ENCODE results near the gene GTSE1. TPM values are rescaled to one million over a fixed set of nuclear protein-coding genes. Genes with fewer than 3 reads are reported as not detected.

The GTSE1 gene
- polyA plus RNA-seq, 1 donor (not counting 4 experiments of a cell fraction or from before 2014, with no cell fraction given), result 4.7 TPM

DNA sequence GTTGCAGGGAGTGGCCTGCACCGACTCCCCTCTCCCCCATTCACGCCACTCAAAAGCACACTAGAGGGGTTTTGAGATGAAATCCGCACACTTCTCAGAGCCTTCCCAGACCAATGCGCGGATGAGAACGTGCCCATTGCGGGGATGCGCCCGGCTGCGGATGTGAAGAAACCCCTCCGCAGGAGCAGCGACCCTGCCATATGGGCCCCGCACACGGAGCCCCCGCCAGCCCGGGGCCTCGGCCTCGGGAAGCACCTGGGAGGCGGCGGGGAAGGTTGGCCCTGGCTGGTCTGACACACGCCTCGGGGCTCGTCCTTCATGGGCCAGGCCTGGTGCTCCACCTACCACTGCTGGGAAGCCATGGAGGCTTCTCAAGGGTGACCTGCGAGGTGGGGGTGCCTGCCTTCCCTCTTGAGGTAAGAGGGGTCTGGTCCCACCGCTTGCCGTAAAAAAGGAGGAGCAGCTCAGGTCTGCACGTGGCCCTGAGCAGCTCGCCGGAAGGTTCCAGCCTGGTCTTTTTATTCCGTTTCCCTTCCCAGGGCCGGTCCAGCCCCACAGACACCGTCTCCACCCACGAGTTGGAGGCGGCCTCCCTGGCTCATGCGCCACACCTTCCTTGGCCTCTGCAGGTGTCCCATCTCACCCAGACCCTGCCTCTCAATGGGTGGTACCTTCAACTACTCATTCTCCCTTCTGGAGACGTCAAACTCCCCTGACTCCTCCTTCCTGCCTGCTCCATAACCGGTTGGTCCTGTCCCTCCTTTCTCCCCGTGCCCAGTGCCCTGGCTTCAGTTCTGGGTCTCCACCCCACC is 78.2 kb downstream of the GTSE1 start:
- Histone ChIP-seq H3K9me1 (ENCODE audit: control insufficient read depth, extremely low read depth, insufficient read depth, low read length) (no peaks in the 10 kb centered on the region), H3K79me2 (ENCODE audit: control insufficient read depth, insufficient read depth, low read length) (no peaks in the 10 kb centered on the region), H3K9me3 (ENCODE audit: control insufficient read depth, low read depth, low read length) (peaks cover 8% of the 10 kb centered on the region), H3K9ac (ENCODE audit: control insufficient read depth, extremely low read depth, insufficient read depth, low read length) (no peak overlapping the region), H3K4me3 (ENCODE audit: control insufficient read depth in 2 of 3, extremely low read depth in 1 of 3, insufficient read depth in 2 of 3, low read depth in 1 of 3, low read length in 3 of 3) (no peak overlapping the region), H3K4me1 (ENCODE audit: control insufficient read depth, extremely low read depth, insufficient read depth, low read length) (peaks cover 3% of the 10 kb centered on the region), H3K27me3 (ENCODE audit: control insufficient read depth, extremely low read depth, insufficient read depth, low read length) (no peaks in the 10 kb centered on the region), H4K20me1 (ENCODE audit: control insufficient read depth, extremely low read depth, insufficient read depth, low read length) (no peaks in the 10 kb centered on the region), H2AFZ (ENCODE audit: control insufficient read depth, low read length) (no peak overlapping the region), H3K36me3 (ENCODE audit: control insufficient read depth in 2 of 2, extremely low read depth in 1 of 2, insufficient read depth in 2 of 2, low read length in 2 of 2) (peaks cover 9 to 23% of the 10 kb centered on the region in 2 experiments), H3K4me2 (ENCODE audit: control insufficient read depth, extremely low read depth, insufficient read depth, low read depth, low read length) (no peak overlapping the region), H3K27ac (ENCODE audit: control insufficient read depth, insufficient read depth, low read length) (no peak overlapping the region)
- dilution Hi-C loops (cut with MboI; ENCODE audit: extremely low pct_ligation_motif_present, low sequenced_read_pairs), result no loop called here
- TF ChIP-seq, protein P1, sequence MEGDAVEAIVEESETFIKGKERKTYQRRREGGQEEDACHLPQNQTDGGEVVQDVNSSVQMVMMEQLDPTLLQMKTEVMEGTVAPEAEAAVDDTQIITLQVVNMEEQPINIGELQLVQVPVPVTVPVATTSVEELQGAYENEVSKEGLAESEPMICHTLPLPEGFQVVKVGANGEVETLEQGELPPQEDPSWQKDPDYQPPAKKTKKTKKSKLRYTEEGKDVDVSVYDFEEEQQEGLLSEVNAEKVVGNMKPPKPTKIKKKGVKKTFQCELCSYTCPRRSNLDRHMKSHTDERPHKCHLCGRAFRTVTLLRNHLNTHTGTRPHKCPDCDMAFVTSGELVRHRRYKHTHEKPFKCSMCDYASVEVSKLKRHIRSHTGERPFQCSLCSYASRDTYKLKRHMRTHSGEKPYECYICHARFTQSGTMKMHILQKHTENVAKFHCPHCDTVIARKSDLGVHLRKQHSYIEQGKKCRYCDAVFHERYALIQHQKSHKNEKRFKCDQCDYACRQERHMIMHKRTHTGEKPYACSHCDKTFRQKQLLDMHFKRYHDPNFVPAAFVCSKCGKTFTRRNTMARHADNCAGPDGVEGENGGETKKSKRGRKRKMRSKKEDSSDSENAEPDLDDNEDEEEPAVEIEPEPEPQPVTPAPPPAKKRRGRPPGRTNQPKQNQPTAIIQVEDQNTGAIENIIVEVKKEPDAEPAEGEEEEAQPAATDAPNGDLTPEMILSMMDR (optimal IDR thresholded peaks at IDR 0.05 in 1 of 3, IDR thresholded peaks at IDR 0.05 in 1 of 3, conservative IDR thresholded peaks at IDR 0.05 in 1 of 3; ENCODE audit: extremely low read depth in 1 of 3, insufficient read depth in 2 of 3, low read length in 3 of 3), result no peak
- no peak for TF ChIP-seq EZH2 (IDR thresholded peaks at IDR 0.05; ENCODE audit: low read length)
- FAIRE-seq (no peak), DNase-seq (ENCODE audit: low read depth, low spot score) (no peak)

DNA sequence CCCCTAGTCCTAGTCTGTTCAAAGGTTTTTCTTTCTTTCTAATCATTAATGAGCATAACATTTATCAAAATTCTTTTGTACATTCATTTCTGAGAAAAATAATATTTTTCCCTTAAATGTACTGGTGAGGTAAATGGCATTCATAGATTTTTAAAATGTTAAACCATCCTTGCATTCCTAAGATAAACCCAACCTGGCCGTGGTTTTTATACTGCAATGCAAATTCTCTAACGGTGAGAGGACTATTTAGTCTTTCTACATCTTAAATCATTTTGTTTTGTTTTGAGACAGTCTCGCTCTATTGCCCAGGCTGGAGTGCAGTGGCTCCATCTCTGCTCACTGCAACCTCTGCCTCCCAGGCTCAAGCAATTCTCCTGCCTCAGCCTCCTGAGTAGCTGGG is 79.4 kb downstream of the GTSE1 start:
- H3K4me2 ChIP-seq (ENCODE audit: control insufficient read depth, extremely low read depth, insufficient read depth, low read depth, low read length), result no peak overlapping the region

More for the DNA sequence above, 79.4 kb downstream of the GTSE1 start:
- H3K36me3 ChIP-seq (ENCODE audit: control insufficient read depth in 2 of 2, extremely low read depth in 1 of 2, insufficient read depth in 2 of 2, low read length in 2 of 2), result peaks cover 19 to 29% of the 10 kb centered on the region in 2 experiments
- dilution Hi-C loops (cut with MboI; ENCODE audit: extremely low pct_ligation_motif_present, low sequenced_read_pairs), result no loop called here
- no peak overlapping the region for H3K9ac ChIP-seq (ENCODE audit: control insufficient read depth, extremely low read depth, insufficient read depth, low read length)
- no peak overlapping the region for H2AFZ ChIP-seq (ENCODE audit: control insufficient read depth, low read length)
- DNase-seq (ENCODE audit: low read depth, low spot score), result no peak
- H3K27me3 ChIP-seq (ENCODE audit: control insufficient read depth, extremely low read depth, insufficient read depth, low read length), result no peaks in the 10 kb centered on the region
- TF ChIP-seq, protein P1 (optimal IDR thresholded peaks at IDR 0.05 in 1 of 3, IDR thresholded peaks at IDR 0.05 in 1 of 3, conservative IDR thresholded peaks at IDR 0.05 in 1 of 3; ENCODE audit: extremely low read depth in 1 of 3, insufficient read depth in 2 of 3, low read length in 3 of 3), result no peak
- no peak for TF ChIP-seq EZH2 (IDR thresholded peaks at IDR 0.05; ENCODE audit: low read length)
- no peaks in the 10 kb centered on the region for H3K79me2 ChIP-seq (ENCODE audit: control insufficient read depth, insufficient read depth, low read length)
- no peak for FAIRE-seq
- no peak overlapping the region for H3K4me3 ChIP-seq (ENCODE audit: control insufficient read depth in 2 of 3, extremely low read depth in 1 of 3, insufficient read depth in 2 of 3, low read depth in 1 of 3, low read length in 3 of 3)
- peaks cover 8% of the 10 kb centered on the region for H3K9me3 ChIP-seq (ENCODE audit: control insufficient read depth, low read depth, low read length)
- H4K20me1 ChIP-seq (ENCODE audit: control insufficient read depth, extremely low read depth, insufficient read depth, low read length), result no peaks in the 10 kb centered on the region
- no peak overlapping the region for H3K27ac ChIP-seq (ENCODE audit: control insufficient read depth, insufficient read depth, low read length)
- peaks cover 3% of the 10 kb centered on the region for H3K4me1 ChIP-seq (ENCODE audit: control insufficient read depth, extremely low read depth, insufficient read depth, low read length)
- H3K9me1 ChIP-seq (ENCODE audit: control insufficient read depth, extremely low read depth, insufficient read depth, low read length), result no peaks in the 10 kb centered on the region
